HG02798 (cell line): ENCODE results near the gene SLC25A3.
"Not testable (repeated sequence)": the region's sequence is repeated elsewhere in the genome, so short reads cannot be mapped to it uniquely, and the experiment has no call there.

Experiments used
- ATAC-seq: cut with Tn5 transposase; IDR thresholded peaks from one replicate; pipeline ENCODE4 v1.9.1; 2021; ENCODE audit warnings: mild to moderate bottlenecking; ENCODE audit not compliant: unreplicated experiment, poor library complexity

The SLC25A3 gene

GRCh38 chr12:98593351-98594049 is at the start of gene SLC25A3:
TSS of gene SLC25A3 (plus strand) at chr12:98593686. CDS start at chr12:98593979, 293 bp downstream.
- peak; percentile 99 for ATAC-seq

DNA sequence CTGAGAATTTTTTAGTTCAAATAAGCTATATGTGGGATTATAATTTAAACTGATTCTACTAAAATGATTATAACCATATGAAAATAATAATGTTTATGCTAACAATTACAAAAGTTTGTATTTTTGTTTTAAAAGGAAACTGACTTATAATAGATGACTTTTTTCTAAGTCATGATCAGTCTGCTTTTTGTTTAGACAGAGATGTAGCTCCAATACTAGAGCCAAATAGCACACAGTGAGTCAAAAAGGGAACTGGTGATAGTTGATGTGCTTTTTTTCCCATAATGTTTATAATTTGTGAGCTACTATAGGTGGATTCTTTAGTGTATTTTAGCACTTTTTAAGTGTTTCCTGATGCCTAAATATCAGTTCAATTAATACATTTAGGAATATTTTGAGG is 49.8 kb upstream of the SLC25A3 start:
- ATAC-seq, result no peak

GRCh38 chr12:98544751-98545150 is 48.7 kb upstream of the SLC25A3 start:
- no peak for ATAC-seq

DNA sequence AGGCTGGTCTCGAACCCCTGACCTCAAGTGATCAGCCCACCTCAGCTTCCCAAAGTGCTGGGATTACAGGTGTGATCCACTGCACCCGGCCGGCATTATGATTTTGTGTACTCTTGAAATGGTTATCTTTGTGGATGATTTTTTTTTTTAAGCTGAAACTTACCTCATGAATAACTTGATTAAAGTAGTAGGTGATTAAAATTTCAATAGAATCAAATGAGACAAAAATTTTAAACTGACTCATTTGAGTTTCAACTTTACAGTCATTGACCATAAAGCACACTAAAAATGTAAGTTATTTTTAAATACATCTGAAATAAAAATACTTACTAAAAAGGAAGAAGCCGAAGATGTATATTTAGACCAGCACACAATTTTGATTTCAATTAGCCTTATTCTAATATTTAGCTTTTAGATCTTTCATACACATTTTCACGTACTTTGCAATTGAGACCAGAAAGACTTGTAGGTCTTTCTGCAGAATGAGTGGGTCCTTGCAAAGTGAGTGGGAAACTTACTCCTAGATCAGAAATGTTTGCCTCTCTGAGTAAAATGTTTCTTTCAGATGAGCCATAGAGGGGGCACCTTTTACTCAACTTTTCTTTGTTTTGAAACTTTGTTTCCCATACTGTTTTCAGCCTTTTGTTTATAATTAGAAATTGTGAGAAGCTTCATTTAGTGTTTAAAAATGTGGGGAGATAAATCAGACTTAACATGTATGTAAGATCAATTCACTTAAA is 43.9 kb upstream of the SLC25A3 start:
- ATAC-seq, result no peak

- no peak for ATAC-seq
Observed at GRCh38 chr12:98551787-98552186, 41.7 kb upstream of the SLC25A3 start.

DNA sequence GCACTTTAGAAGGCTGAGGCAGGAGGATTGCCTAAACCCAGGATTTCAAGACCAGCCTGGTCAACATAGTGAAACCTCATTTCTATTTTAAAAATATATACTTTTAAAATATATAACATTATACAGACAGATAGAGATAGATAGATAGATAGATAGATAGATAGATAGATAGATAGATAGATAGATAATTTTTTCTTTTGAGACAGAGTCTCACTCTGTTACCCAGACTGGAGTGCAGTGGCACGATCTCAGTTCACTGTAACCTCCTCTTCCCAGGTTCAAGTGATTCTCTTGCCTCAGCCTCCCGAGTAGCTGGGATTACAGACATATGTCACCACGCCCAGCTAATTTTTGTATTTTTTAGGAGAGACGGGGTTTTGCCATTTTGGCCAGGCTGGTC is 35.4 kb upstream of the SLC25A3 start:
- not testable (repeated sequence) for ATAC-seq

DNA sequence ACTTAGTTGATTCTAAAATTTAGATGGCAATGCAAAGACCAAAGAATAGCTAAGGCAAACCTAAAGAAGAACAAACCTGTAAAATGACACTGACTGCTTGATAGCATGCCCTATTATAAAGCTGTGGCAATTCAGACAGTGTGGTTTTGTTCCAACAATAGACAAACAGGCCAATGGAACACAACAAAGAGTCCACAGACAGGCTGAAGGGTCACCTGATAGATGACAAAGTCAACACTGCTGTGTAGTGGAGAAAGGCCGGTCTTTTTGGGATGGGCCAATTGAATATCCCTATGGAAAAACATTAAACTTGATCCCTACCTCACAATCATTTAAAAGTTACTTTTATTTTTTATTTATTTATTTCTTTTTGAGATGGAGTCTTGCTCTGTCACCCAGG is 33.8 kb upstream of the SLC25A3 start:
- no peak for ATAC-seq

GRCh38 chr12:98561846-98562245 is 31.6 kb upstream of the SLC25A3 start:
- ATAC-seq, result no peak

DNA sequence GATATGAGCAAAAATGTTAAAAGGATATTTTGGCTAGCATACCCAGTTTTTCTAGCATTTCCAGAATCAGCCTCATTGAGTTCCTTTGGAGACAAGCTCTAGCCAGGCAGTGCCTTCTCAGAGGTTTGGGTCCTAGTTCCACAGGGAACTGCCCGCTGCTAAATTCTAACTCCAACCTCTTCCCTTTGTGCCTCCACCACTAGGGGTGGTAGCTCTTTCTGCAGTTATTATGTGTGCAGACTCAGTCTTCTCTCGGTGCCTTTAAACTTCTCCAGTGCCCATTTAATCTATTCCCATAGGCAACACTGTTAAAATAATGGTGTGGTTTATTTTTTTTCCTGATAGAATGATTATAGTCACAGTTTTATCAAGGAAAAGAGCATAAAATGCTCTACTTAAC is 21.5 kb upstream of the SLC25A3 start:
- ATAC-seq, result no peak

DNA sequence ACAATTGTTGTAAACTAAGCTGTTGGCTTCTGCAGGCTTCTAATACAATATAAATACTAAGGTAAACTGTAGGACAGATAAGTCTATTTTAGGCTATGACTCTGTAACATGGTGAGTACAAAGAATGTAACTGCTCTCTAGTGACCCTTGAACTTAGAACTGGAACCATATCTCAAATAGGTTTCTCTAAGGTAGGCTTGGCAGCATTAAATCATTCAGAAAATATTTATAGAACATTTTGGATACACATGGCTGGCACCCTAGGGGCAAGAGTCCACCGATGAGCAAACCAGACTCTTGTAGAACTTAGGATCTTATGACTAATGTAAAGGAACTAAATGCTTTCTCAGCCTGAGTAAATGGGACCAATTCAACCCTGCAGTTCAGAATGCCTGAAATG is 19.4 kb upstream of the SLC25A3 start:
- no peak for ATAC-seq

GRCh38 chr12:98575013-98575412 is 18.5 kb upstream of the SLC25A3 start:
- no peak for ATAC-seq

- not testable (repeated sequence) for ATAC-seq
Observed at GRCh38 chr12:98576795-98577194, 16.7 kb upstream of the SLC25A3 start.

DNA sequence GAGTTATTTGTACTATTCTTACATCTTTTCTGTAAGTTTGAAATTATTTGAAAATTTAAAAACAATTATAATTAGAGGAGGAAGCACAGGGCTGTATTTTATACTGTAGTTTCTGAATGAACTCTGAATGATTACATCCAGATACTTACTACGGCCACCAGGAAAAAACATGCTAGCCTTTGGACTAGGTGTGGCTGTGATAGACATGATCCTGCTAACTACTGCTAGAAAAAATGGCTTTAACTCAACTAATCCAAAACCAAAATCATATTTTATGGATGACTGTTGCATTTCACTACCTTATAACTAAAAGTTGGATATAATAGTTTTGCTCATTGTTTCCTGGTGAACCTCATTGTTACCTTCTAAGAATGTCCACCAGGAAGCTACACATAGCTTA is 15.1 kb upstream of the SLC25A3 start:
- ATAC-seq, result no peak

DNA sequence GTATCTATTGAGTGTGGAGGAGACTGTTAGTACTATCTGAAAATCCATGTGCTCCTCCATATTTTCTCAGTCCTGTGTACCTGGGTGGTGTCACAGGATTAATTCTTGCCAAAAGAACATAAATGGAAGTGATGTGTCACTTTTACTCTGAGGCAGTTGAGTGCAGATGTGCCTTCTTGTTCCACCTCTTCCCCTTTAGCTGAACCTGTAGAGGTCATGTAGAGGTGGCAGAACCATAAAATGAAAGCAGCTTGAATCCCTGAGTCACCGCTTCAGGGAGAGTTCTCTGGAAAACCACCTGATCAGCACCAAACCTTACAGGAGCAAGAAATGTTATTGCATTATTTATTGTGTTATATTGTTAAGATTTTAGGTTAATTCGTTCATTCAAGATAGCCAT is 14.7 kb upstream of the SLC25A3 start:
- no peak for ATAC-seq

DNA sequence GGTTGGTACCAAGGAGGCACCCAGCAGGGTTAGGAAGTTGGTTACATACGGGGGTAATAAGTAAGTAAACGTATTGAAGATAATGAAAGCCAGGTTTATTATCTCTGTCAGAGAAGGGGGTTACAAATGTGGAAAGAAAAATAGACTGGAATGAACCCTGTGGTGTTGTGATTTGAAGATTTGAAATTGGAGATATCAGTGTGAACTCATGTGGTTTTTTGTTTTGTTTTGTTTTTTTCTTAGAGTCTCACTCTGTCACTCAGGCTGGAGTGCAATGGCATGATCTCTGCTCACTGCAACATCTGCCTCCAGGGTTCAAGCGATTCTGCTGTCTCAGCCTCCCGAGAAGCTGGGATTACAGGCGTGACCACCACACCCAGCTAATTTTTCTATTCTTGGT is 14.1 kb upstream of the SLC25A3 start:
- no peak for ATAC-seq

DNA sequence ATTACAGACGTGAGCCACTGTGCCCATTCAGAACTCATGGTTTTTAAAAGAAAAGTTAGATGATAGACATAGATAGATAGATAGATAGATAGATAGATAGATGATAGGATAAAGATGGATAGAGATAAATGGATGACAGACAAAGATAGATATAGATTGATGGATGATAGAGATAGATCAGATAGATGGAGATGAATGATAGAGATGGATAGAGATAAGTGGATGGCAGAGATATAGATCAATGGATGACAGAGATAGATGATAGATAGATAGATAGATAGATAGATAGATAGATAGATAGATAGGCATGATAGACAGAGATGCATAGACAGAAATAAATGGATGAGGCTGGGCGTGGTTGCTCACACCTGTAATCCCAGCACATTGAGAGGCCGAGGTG is 13.7 kb upstream of the SLC25A3 start:
- ATAC-seq, result no peak

DNA sequence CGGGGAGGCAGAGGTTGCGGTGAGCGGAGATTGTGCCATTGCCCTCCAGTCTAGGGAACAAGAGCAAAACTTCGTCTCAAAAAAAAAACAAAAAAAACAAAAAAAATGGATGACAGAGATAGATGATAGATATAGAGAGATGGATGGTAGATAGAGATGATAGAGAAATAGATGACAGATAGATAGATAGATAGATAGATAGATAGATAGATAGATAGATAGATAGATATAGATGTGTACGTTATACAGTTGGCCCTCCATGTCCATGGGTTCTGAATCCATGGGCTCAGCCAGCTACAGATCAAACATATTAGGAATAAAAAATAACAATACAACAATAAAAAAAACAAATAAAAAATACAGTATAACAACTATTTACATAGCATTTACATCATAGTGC is 12.8 kb upstream of the SLC25A3 start:
- ATAC-seq, result no peak

DNA sequence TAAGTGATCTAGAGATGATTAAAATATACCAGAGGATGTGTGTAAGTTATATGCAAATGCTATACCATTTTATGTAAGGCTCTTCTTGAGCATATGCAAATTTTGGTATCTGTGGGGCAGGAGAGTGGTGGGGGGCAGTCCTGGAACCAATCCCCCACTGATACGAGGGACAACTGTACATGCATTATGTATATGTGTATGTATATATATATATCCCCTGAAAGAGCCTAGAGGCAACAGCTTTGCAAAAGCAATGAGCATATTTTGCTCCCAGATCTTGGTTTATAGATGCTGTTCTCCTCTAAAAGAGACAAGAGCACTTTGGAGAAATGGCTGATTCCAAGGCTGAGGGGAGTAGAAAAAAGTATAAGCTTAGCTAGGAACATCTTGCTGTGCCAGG is 12.4 kb upstream of the SLC25A3 start:
- ATAC-seq, result no peak

DNA sequence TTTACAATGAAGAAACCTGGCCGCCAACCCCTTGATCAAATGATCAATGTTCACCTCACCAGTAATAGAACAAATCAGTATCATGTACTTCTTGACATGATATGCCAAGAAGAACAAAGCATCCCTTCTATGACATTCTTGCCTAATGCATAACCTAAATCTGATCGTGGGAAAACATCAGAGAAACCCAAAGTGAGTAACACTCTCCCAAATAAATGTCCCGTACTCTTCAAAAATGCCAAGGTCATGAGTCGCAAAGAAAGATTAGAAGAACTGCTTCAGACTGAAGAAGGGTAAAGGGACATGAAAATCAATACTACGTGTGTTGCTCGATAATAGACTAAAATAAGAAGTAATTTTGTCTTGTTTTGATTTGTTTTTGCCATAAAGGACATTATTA is 11.4 kb upstream of the SLC25A3 start:
- ATAC-seq, result no peak

DNA sequence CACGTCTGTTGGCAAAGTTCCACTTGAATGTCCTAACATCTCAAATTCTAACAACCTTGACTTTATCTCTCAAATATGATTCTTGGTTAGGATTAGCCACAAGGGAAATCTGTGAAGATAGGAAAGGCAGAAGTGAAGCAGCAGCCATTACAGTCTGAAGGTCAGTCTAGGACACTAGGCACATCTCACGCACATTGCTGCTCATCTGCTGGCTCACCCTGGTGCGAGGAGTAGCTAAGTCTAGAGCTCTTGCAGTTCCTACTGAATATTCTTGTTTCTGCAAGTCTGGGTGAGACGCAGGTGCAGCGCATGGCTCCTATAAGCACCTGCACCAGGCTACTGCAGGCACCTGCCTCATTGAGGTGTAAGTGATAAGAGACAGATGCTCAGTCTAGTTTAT is 6.4 kb upstream of the SLC25A3 start:
- no peak for ATAC-seq

GRCh38 chr12:98591209-98591608 is 2.3 kb upstream of the SLC25A3 start:
- ATAC-seq, result no peak

GRCh38 chr12:98592825-98593322 is 612 bp upstream of the SLC25A3 start:
- no peak for ATAC-seq
